Fibroblast of lung (primary cell): ENCODE measurements around the gene FAM120C. TPM values are rescaled to one million over a fixed set of nuclear protein-coding genes. Genes with fewer than 3 reads are reported as not detected.
A peak's percentile ranks its signal among the peaks of the same experiment; 100 is the strongest.

Source experiments
- DNase-seq, 2 donors: peaks; one replicate each; pipeline versions ENCODE4 v3.0.0 to v3.0.0-alpha.2; 2010; ENCODE audit warnings: low read depth in 2 of 2
- H2AFZ ChIP-seq: 2 replicates; pipeline ENCODE4 v1.5.1; 2012; ENCODE audit warnings: low read length, control low read depth, inconsistent platforms
- H3K27ac ChIP-seq: 2 replicates; pipeline ENCODE4 v1.5.1; 2011; ENCODE audit warnings: low read length, control low read depth; ENCODE audit not compliant: insufficient read depth
- H3K27me3 ChIP-seq: 2 replicates; pipeline ENCODE4 v1.5.1; 2011; ENCODE audit warnings: mild to moderate bottlenecking, low read length; ENCODE audit not compliant: control insufficient read depth, insufficient read depth
- H3K36me3 ChIP-seq: 2 replicates; pipeline ENCODE4 v1.5.1; 2011; ENCODE audit warnings: low read length; ENCODE audit not compliant: control insufficient read depth, insufficient read depth
- H3K4me1 ChIP-seq: 2 replicates; pipeline ENCODE4 v1.5.1; 2011; ENCODE audit warnings: low read length; ENCODE audit not compliant: control insufficient read depth, insufficient read depth; ENCODE audit errors: extremely low read depth
- H3K4me2 ChIP-seq: 2 replicates; pipeline ENCODE4 v1.5.1; 2011; ENCODE audit warnings: low read length, control low read depth; ENCODE audit not compliant: insufficient read depth; ENCODE audit errors: extremely low read depth
- H3K4me3 ChIP-seq, 4 experiments: fragments of 200-600 bp in 1 of 4; sonication (generic) in 1 of 4; replicated peaks in 1 of 4; 2 replicates each; pipeline ENCODE4 v1.5.1; 2011 to 2016; ENCODE audit warnings: low read length in 4 of 4, low read depth in 3 of 4, mild to moderate bottlenecking in 3 of 4, control low read depth in 2 of 4, inconsistent platforms in 1 of 4, mixed read lengths in 1 of 4; ENCODE audit not compliant: insufficient read depth in 1 of 4; ENCODE audit errors: control extremely low read depth in 1 of 4
- H3K79me2 ChIP-seq: 2 replicates; pipeline ENCODE4 v1.5.1; 2012; ENCODE audit warnings: mild to moderate bottlenecking, low read length, inconsistent platforms; ENCODE audit not compliant: control insufficient read depth, insufficient read depth
- H3K9ac ChIP-seq: 2 replicates; pipeline ENCODE4 v1.5.1; 2011; ENCODE audit warnings: mild to moderate bottlenecking, low read length, control low read depth; ENCODE audit not compliant: insufficient read depth
- H3K9me3 ChIP-seq: 2 replicates; pipeline ENCODE4 v1.5.1; 2012; ENCODE audit warnings: low read depth, low read length; ENCODE audit not compliant: control insufficient read depth, insufficient read depth
- H4K20me1 ChIP-seq: 2 replicates; pipeline ENCODE4 v1.5.1; 2011; ENCODE audit warnings: low read length; ENCODE audit not compliant: control insufficient read depth, insufficient read depth; ENCODE audit errors: extremely low read depth
- EZH2 ChIP-seq: IDR thresholded peaks from 2 replicates; pipeline ENCODE4 v1.5.1; 2012; ENCODE audit warnings: low read length, control low read depth, mild to moderate bottlenecking; ENCODE audit errors: missing control alignments
- polyA plus RNA-seq, 2 donors: library from polyadenylated mRNA; depleted of rRNA in 1 of 2; stranded (reverse) in 1 of 2; unstranded in 1 of 2; fragments of >200 nt; gene quantifications; 2 replicates each; pipeline ENCODE4 v1.2.1, GENCODE V29; 2011 to 2012; ENCODE audit warnings: missing spikeins in 1 of 2
- total RNA-seq: library from RNA; depleted of rRNA; stranded (reverse); fragments of >200 nt; gene quantifications from 2 replicates; pipeline ENCODE4 v1.2.1, GENCODE V29; 2014
- TF ChIP-seq, protein P1 (sequence below), 2 donors: IDR thresholded peaks in 1 of 2; conservative IDR thresholded peaks in 1 of 2; 1 replicate in 1 of 2; 2 replicates in 1 of 2; pipeline ENCODE4 v1.5.1; 2011 to 2012; ENCODE audit warnings: low read length in 2 of 2, control low read depth in 1 of 2, inconsistent platforms in 1 of 2, low read depth in 1 of 2, mild to moderate bottlenecking in 1 of 2

The FAM120C gene
- total and polyA plus RNA-seq, 2 donors (not counting 1 experiment from before 2014, with no cell fraction given): 4.8 to 6.9 TPM

DNA sequence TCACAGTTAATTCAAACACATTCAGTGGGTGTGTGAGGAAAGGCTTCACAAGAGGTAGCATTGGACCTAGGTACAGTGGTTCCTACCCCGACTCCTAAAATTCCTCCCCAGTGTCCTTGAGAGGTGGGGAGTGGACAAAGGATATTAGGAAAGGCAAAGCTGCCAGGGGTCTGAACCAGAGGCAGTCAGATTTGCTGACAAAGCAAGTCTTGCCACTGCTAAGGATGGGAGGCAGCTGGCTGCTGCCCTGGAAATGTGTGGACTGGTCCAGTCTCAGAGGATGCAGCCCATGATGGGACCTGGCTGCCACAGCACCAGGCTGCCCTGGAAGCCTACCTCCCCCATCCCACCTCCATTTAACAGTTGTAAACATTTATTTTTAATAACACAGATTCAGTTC lies 134.6 kb downstream of the FAM120C start:
- Histone ChIP-seq H3K4me2 (no peak overlapping the region), H3K4me3 (no peak overlapping the region), H3K79me2 (no peaks in the 10 kb centered on the region), H3K9me3 (no peaks in the 10 kb centered on the region), H3K27ac (no peak overlapping the region), H3K27me3 (no peaks in the 10 kb centered on the region), H2AFZ (no peak overlapping the region), H4K20me1 (no peaks in the 10 kb centered on the region), H3K4me1 (no peaks in the 10 kb centered on the region), H3K36me3 (no peaks in the 10 kb centered on the region), H3K9ac (no peak overlapping the region)
- DNase-seq: no peak
- no peak for TF ChIP-seq EZH2
- TF ChIP-seq, protein P1, sequence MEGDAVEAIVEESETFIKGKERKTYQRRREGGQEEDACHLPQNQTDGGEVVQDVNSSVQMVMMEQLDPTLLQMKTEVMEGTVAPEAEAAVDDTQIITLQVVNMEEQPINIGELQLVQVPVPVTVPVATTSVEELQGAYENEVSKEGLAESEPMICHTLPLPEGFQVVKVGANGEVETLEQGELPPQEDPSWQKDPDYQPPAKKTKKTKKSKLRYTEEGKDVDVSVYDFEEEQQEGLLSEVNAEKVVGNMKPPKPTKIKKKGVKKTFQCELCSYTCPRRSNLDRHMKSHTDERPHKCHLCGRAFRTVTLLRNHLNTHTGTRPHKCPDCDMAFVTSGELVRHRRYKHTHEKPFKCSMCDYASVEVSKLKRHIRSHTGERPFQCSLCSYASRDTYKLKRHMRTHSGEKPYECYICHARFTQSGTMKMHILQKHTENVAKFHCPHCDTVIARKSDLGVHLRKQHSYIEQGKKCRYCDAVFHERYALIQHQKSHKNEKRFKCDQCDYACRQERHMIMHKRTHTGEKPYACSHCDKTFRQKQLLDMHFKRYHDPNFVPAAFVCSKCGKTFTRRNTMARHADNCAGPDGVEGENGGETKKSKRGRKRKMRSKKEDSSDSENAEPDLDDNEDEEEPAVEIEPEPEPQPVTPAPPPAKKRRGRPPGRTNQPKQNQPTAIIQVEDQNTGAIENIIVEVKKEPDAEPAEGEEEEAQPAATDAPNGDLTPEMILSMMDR (conservative IDR thresholded peaks at IDR 0.05 in 1 of 2, IDR thresholded peaks at IDR 0.05 in 1 of 2; ENCODE audit: low read depth in 1 of 2, low read length in 2 of 2): no peak

DNA sequence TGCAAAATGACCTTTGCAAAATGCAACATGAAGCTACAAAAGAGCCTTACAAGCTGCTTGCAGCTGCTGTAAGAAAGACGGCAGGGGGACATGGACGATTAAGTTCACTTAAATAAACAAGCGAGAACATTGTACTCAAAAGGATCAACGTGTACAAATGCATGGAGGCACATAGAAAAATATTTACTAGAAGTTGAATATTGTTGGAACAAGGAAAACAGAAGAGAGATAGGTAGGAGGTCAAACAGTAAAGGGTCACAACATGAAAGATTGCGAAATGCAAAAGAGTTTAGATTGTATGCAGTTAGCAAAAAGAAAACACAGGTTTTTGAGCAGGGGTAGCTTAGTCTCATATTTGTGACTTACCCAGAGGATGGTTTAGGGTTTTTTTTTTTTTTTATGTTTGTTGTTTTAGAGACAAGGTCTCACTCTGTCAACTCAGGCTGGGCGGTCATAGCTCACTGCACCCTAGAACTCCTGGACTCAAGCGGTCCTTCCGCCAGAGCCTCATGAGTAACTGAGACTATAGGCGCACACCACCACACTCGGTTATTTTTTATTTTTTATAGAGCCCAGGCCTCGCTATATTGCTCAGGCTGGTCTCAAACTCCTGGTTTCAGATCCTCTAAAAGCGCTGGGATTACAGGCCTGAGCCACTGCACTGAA lies 137.4 kb downstream of the FAM120C start:
- Histone ChIP-seq H2AFZ (no peak overlapping the region), H3K9ac (no peak overlapping the region), H3K36me3 (no peaks in the 10 kb centered on the region), H3K4me1 (no peaks in the 10 kb centered on the region), H3K79me2 (no peaks in the 10 kb centered on the region), H3K4me3 (no peak overlapping the region), H3K4me2 (no peak overlapping the region), H4K20me1 (no peaks in the 10 kb centered on the region), H3K9me3 (no peaks in the 10 kb centered on the region), H3K27ac (no peak overlapping the region), H3K27me3 (no peaks in the 10 kb centered on the region)
- DNase-seq: no peak
- TF ChIP-seq, protein P1 (conservative IDR thresholded peaks at IDR 0.05 in 1 of 2, IDR thresholded peaks at IDR 0.05 in 1 of 2; ENCODE audit: low read depth in 1 of 2, low read length in 2 of 2): no peak
- no peak for TF ChIP-seq EZH2

DNA sequence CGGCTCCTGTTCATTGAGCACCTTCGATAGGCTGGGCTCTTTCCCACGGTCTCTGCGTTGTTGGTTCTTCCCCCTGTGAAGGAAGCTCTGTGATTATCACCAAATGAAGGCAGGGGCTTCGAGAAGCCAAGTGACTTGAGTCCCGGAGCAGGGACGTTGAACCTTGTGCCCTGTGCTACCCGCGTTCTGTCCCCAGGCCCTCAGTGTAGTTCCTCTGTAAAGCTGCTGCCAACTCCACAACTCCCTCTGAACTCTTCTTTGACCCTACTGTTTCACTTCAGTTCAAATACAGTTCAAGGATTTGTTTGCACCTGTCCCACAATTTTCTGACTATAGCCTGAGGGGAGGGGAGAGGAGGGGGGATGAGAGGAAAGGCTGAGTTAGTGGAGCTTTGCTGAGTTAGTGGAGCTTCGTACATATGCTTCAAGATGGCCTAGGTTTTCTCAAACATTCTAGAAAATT lies 138.1 kb downstream of the FAM120C start:
- Histone ChIP-seq H2AFZ (peak overlapping the region; percentile 75), H3K4me3 (peak overlapping the region; percentile 35 to 75 (median 52)), H3K79me2 (no peaks in the 10 kb centered on the region), H3K27me3 (no peaks in the 10 kb centered on the region), H3K4me2 (peak overlapping the region; percentile 52), H3K9ac (peak overlapping the region; percentile 41), H3K9me3 (no peaks in the 10 kb centered on the region), H3K4me1 (no peaks in the 10 kb centered on the region), H4K20me1 (no peaks in the 10 kb centered on the region), H3K36me3 (no peaks in the 10 kb centered on the region), H3K27ac (peak overlapping the region; percentile 85)
- TF ChIP-seq, protein P1 (conservative IDR thresholded peaks at IDR 0.05 in 1 of 2, IDR thresholded peaks at IDR 0.05 in 1 of 2; ENCODE audit: low read depth in 1 of 2, low read length in 2 of 2): no peak
- TF ChIP-seq EZH2: no peak
- DNase-seq: no peak
